ENCODE results near the gene TNS2.
A peak's percentile ranks its signal among the peaks of the same experiment; 100 is the strongest.
"Not testable (repeated sequence)": the region's sequence is repeated elsewhere in the genome, so short reads cannot be mapped to it uniquely, and the experiment has no call there.

Gene TNS2, protein sequence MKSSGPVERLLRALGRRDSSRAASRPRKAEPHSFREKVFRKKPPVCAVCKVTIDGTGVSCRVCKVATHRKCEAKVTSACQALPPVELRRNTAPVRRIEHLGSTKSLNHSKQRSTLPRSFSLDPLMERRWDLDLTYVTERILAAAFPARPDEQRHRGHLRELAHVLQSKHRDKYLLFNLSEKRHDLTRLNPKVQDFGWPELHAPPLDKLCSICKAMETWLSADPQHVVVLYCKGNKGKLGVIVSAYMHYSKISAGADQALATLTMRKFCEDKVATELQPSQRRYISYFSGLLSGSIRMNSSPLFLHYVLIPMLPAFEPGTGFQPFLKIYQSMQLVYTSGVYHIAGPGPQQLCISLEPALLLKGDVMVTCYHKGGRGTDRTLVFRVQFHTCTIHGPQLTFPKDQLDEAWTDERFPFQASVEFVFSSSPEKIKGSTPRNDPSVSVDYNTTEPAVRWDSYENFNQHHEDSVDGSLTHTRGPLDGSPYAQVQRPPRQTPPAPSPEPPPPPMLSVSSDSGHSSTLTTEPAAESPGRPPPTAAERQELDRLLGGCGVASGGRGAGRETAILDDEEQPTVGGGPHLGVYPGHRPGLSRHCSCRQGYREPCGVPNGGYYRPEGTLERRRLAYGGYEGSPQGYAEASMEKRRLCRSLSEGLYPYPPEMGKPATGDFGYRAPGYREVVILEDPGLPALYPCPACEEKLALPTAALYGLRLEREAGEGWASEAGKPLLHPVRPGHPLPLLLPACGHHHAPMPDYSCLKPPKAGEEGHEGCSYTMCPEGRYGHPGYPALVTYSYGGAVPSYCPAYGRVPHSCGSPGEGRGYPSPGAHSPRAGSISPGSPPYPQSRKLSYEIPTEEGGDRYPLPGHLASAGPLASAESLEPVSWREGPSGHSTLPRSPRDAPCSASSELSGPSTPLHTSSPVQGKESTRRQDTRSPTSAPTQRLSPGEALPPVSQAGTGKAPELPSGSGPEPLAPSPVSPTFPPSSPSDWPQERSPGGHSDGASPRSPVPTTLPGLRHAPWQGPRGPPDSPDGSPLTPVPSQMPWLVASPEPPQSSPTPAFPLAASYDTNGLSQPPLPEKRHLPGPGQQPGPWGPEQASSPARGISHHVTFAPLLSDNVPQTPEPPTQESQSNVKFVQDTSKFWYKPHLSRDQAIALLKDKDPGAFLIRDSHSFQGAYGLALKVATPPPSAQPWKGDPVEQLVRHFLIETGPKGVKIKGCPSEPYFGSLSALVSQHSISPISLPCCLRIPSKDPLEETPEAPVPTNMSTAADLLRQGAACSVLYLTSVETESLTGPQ (N-terminal part only)

GRCh38 chr12:53049571-53050318, at the start of gene TNS2:
TNS2 (plus strand) TSS chr12:53050065; CDS start chr12:53050186, 121 bp downstream.
- peak in 5 of 14 donors; percentile 21 to 72 (median 54) for DNase-seq

DNA sequence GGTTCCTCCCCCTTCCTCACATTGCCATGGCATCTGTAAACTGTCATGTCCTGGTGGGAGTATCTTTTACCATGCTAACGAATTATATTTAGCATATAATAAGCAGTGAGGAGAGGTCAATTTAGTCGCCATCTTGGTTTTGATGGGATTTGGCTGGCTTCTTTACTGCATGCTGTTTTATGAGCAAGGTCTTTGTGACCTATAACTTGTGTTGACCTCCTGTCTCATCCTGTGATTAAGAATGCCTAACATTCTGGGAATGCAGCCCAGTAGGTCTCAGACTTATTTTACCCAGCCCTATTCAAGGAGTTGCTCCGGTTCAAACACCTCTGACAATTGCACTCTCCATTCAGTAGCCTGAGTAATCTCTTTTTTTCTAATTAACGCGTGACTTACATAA, 45.7 kb upstream of the TNS2 start:
- no peak for DNase-seq

DNA sequence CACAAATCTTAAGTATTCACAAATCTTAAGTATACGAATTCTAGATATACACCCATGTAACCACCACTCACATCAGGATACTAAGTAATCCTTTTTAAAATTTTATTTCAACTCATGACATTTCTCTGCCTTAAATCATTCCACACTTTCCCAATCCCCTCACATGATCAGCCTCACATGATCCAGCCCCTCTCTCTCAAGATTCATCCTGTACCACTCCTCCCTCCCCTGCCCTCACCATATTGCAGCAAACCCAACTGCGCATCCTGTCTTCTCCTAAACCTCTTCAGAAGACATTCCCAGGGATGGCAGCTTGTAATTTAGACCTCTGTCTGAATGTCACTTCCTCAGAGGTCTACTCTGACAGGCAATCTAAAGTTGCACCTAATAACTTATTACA, 45.3 kb upstream of the TNS2 start:
- DNase-seq: no peak

GRCh38 chr12:53005215-53005985, 44.5 kb upstream of the TNS2 start:
- DNase-seq: peak in 3 of 14 donors; percentile 18 to 22 (median 21)

- peak; percentile 85 to 99 (median 98) for DNase-seq
These were observed 43.7 kb upstream of the TNS2 start, which contains the start of gene EIF4B for GRCh38 chr12:53005986-53006809. EIF4B (plus strand) TSS chr12:53006456; CDS start chr12:53006484, 28 bp downstream.

GRCh38 chr12:53006810-53007309, 43.0 kb upstream of the TNS2 start:
- peak in 13 of 14 donors; percentile 5 to 76 (median 61) for DNase-seq

DNA sequence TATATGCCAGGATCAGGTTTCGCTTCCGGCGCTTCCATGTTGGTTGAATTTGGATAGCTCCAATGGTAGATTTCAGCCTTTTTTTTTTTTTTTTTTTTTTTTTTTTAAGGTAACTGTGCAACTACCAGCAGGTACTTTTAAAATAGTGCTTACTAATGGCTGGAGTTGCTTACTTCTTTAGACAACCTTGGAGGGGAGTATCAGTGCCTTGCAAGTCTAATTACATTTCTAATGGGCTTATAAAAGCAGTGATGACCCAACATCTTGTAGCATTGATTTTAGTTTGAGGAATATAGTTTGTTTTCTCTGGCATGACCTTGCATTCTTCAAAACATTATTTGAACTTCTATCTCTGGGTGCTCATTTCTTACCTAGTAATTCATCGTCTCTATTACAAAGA, 42.5 kb upstream of the TNS2 start:
- DNase-seq: no peak

DNA sequence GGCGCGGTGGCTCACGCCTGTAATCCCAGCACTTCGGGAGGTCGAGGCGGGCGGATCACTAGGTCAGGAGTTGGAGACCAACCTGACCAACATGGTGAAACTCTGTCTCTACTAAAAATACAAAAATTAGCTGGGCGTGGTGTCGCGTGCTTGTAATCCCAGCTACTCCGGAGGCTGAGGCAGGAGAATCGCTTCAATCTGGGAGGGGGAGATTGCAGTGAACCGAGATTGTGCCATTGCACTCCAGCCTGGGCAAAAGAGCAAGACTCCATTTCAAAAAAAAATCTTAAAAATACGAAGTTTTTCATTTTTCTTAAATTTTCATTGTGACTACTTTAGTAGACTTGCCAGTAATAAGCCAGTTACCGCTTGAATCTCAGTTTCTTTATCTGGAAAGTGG, 41.1 kb upstream of the TNS2 start:
- not testable (repeated sequence) for DNase-seq

DNA sequence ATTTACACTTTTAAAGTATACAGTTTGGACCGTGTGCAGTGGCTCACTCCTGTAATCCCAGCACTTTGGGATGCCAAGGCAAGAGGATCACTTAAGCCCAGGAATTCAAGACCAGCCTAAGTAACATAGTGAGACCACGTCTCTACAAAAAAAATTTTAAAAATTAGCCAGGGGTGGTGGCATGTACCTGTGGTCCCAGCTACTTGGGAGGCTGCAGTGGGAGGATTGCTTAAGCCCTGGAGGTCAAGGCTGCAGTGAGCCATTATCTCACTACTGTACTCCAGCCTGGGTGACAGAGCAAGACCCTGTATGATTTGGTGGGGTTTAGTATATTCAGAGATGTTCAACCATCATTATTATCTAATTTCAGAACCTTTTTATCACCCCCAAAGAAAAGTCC, 38.9 kb upstream of the TNS2 start:
- DNase-seq: no peak

DNA sequence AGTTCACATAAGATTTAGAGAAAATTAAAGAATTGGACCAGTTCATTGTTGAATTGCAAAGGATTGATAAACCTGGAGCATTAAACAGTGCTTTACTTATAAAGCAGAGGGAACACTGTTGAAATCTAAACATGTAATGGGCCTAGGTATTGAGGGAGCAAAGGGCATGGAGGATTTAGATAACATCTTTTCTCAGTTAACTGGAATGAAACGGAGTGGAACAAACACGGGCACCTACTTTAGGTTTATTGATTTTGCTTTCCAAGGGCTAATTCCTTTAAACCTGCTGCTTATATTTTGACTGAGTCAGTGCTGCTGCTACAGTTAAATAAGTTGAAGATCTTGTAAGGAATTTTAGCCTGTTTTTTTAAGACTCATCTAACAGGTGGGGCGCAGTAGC, 38.0 kb upstream of the TNS2 start:
- no peak for DNase-seq

GRCh38 chr12:53012928-53013327, 36.9 kb upstream of the TNS2 start:
- no peak for DNase-seq

GRCh38 chr12:53014709-53015108, 35.2 kb upstream of the TNS2 start:
- no peak for DNase-seq

- no peak for DNase-seq
These were observed 24.6 kb upstream of the TNS2 start for GRCh38 chr12:53025250-53025649.

- not testable (repeated sequence) for DNase-seq
These were observed 22.9 kb upstream of the TNS2 start for GRCh38 chr12:53027014-53027413.

DNA sequence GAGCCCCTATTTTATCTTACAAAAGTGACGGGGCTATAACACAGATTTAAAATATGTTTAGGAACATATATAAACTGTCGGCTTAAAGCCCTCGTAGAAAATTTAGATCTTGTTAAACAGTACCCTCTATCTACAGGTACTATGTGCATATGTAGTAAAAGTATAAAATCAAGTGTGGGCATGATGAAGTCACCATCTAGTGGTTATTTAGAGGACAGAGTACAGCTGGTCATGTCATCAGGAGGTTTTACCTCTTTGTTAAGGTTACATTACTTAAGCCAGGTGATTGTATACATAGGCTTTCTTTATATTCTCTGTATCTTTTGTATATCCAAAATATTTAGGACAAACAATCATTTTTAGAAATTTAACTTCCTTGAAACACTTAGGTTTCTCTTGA, 18.2 kb upstream of the TNS2 start:
- no peak for DNase-seq

- DNase-seq: not testable (repeated sequence)
These were observed 16.0 kb upstream of the TNS2 start for GRCh38 chr12:53033832-53034231.

DNA sequence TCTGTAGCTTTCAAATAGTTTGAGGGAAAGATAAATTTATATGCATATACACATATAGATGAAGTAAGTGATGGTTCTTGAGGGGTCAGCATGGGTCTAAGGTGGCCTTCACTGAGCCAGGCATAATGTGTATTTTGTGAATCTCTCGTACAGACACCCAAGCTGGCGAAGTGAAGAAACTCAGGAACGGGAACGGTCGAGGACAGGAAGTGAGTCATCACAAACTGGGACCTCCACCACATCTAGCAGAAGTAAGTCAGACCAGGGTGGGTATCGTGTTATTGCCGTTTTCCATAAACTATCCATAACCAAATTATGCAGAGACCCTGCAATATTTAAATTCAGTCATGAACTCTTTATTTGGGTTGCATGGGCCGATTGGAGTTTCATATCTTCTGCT, 15.4 kb upstream of the TNS2 start:
- no peak for DNase-seq

- no peak for DNase-seq
These were observed 13.1 kb upstream of the TNS2 start for GRCh38 chr12:53036802-53037201.

- DNase-seq: no peak
These were observed 10.0 kb upstream of the TNS2 start for GRCh38 chr12:53039851-53040250.
